Measurements from ENCODE around the gene SMC3. TPM values are rescaled to one million over a fixed set of nuclear protein-coding genes. Genes with fewer than 3 reads are reported as not detected.

The SMC3 gene
- total RNA-seq, 1 experiment from 2014 or later = 43.2 TPM

DNA sequence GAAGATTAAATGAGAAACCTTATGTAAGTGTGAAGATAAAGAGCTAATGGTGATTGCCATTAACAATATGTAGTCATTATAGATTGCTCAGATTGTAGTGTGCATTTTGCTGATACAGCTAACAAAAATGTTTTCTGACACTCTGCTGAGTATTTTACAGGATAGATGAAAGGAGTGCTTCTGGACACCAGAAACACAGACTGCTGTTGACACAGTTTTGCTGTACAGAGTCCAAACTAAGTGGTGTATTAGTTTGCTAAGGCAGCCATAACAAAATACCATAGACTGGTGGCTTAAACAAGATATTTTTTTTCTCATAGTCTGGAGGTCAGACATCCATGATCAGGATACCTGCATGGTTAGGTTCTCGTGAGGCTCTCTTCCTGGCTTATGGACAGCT lies 2.2 kb downstream of the SMC3 start:
- no peak overlapping the region for H3K27ac Mint-ChIP-seq (ENCODE audit: low read depth, unreplicated experiment)
- H3K4me3 Mint-ChIP-seq (ENCODE audit: unreplicated experiment) = peak overlapping the region; percentile 12
- no peak for DNase-seq (ENCODE audit: unreplicated experiment)
- intact Hi-C loops (cut with micrococcal nuclease) = no loop called here
- CTCF ChIA-PET = interaction anchor here (0.6 to 1.3 kb wide), 5 partner anchors 30 to 260 kb away, joined by 3 to 8 read pairs (median 4); no protein-coding TSS in a partner anchor
- POLR2A ChIA-PET = interaction anchor here (0.6 to 1.1 kb wide), 4 partner anchors 70 to 1266 kb away, joined by 3 read pairs; partner anchors contain the start of gene SMNDC1
- BruUV-seq (replicated peaks) = no TSS peak
- no peaks in the 10 kb centered on the region for H3K36me3 Mint-ChIP-seq (ENCODE audit: insufficient read depth, unreplicated experiment)
- H3K9me3 Mint-ChIP-seq (ENCODE audit: unreplicated experiment) = no peaks in the 10 kb centered on the region
- H3K4me1 Mint-ChIP-seq (ENCODE audit: insufficient read depth, unreplicated experiment) = peaks cover 30% of the 10 kb centered on the region
- TF ChIP-seq, protein P1, sequence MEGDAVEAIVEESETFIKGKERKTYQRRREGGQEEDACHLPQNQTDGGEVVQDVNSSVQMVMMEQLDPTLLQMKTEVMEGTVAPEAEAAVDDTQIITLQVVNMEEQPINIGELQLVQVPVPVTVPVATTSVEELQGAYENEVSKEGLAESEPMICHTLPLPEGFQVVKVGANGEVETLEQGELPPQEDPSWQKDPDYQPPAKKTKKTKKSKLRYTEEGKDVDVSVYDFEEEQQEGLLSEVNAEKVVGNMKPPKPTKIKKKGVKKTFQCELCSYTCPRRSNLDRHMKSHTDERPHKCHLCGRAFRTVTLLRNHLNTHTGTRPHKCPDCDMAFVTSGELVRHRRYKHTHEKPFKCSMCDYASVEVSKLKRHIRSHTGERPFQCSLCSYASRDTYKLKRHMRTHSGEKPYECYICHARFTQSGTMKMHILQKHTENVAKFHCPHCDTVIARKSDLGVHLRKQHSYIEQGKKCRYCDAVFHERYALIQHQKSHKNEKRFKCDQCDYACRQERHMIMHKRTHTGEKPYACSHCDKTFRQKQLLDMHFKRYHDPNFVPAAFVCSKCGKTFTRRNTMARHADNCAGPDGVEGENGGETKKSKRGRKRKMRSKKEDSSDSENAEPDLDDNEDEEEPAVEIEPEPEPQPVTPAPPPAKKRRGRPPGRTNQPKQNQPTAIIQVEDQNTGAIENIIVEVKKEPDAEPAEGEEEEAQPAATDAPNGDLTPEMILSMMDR (IDR thresholded peaks at IDR 0.05; ENCODE audit: unreplicated experiment) = no peak
- no peaks in the 10 kb centered on the region for H3K27me3 Mint-ChIP-seq (ENCODE audit: insufficient read depth, unreplicated experiment)

DNA sequence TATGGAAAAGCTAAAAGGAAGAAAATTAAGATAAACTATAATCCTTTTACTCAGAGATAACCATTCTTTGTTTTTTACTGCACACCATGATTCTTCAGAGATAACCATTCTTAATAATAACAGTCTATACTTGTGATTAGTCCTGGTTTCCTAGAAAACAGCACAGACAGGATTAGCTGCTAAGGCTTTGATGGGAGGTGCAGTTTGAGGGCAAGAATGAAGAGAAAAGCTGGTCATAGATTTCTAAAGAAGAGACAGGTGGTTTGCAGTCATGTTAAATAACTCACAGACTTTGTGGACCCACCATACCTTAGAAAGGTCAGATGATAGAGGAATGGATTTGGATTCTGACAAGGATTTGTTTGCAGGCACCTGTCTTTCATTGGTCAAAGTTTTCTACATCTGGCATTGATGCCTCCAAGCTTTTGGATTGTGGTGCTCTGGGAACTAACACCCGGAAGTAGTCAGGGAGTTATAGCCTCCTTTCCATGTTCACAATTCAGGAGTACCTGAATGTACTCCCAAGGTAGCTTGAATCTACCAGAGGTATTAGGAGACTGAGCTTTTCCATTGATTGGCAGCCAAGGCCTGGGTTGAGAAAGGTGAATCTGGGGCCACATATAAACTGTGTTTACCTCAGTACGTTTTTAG lies 3.7 kb downstream of the SMC3 start:
- peaks cover 36% of the 10 kb centered on the region for H3K4me1 Mint-ChIP-seq (ENCODE audit: insufficient read depth, unreplicated experiment)
- no TSS peak for BruUV-seq (replicated peaks)
- H3K27me3 Mint-ChIP-seq (ENCODE audit: insufficient read depth, unreplicated experiment) = no peaks in the 10 kb centered on the region
- peaks cover 2% of the 10 kb centered on the region for H3K36me3 Mint-ChIP-seq (ENCODE audit: insufficient read depth, unreplicated experiment)
- no peak overlapping the region for H3K27ac Mint-ChIP-seq (ENCODE audit: low read depth, unreplicated experiment)
- TF ChIP-seq, protein P1 (IDR thresholded peaks at IDR 0.05; ENCODE audit: unreplicated experiment) = no peak
- POLR2A ChIA-PET = interaction anchor here (0.6 to 1.5 kb wide), 4 partner anchors 32 to 360 kb away, joined by 3 to 4 read pairs (median 3); no protein-coding TSS in a partner anchor
- no peaks in the 10 kb centered on the region for H3K9me3 Mint-ChIP-seq (ENCODE audit: unreplicated experiment)
- intact Hi-C loops (cut with micrococcal nuclease) = no loop called here
- no peak for DNase-seq (ENCODE audit: unreplicated experiment)
- no peak overlapping the region for H3K4me3 Mint-ChIP-seq (ENCODE audit: unreplicated experiment)
- CTCF ChIA-PET = interaction anchor here (0.7 to 1.7 kb wide), 4 partner anchors 28 to 593 kb away, joined by 3 to 7 read pairs (median 4); no protein-coding TSS in a partner anchor

DNA sequence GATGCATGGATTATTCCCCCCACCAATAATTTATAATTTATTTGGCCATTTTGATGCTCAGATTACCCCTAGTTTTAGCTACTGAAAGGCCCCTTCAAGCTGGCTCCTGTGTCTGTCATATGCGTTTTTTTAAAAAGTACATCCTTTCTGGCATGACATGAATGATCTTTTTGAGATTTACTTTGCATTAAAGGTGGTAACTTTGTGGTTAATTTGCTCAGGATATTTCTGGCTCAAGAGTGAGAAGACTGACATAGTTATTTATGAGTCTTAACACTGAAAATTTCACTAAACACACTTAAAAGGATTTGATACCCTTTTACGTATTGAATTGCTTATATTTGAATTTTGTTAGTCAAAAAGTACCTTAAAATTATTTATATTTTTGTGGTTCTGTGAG lies 5.4 kb downstream of the SMC3 start:
- peaks cover 5% of the 10 kb centered on the region for H3K36me3 Mint-ChIP-seq (ENCODE audit: insufficient read depth, unreplicated experiment)
- CTCF ChIA-PET = interaction anchor here (1.1 kb wide), 1 partner anchor 13 kb away, joined by 3 read pairs; no protein-coding TSS in a partner anchor
- TF ChIP-seq, protein P1 (IDR thresholded peaks at IDR 0.05; ENCODE audit: unreplicated experiment) = no peak
- no peak overlapping the region for H3K4me3 Mint-ChIP-seq (ENCODE audit: unreplicated experiment)
- H3K27ac Mint-ChIP-seq (ENCODE audit: low read depth, unreplicated experiment) = no peak overlapping the region
- H3K4me1 Mint-ChIP-seq (ENCODE audit: insufficient read depth, unreplicated experiment) = peaks cover 40% of the 10 kb centered on the region
- DNase-seq (ENCODE audit: unreplicated experiment) = no peak
- POLR2A ChIA-PET = no interaction called here
- no TSS peak for BruUV-seq (replicated peaks)
- H3K27me3 Mint-ChIP-seq (ENCODE audit: insufficient read depth, unreplicated experiment) = no peaks in the 10 kb centered on the region
- intact Hi-C loops (cut with micrococcal nuclease) = no loop called here
- no peaks in the 10 kb centered on the region for H3K9me3 Mint-ChIP-seq (ENCODE audit: unreplicated experiment)

DNA sequence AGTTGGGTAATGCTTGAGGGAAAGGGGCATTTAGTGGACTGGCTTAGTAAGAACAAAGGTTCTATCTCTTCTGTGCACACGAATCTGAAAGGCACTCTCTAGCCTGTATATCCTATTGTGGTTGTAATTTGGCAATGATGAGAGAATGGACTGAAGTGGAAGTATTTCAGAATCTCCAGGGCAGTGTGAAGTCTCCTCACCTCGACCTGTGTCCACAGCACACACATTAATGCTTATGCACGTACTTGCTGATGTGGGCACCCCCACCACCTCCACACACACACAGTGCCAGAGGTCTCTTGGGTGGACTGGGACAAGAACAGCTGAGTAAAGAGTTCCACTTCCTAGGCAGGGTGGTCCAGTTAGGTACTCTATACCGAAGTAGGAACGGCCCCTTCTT lies 6.9 kb downstream of the SMC3 start:
- Mint-ChIP-seq H3K27me3 (ENCODE audit: insufficient read depth, unreplicated experiment) (no peaks in the 10 kb centered on the region), H3K4me1 (ENCODE audit: insufficient read depth, unreplicated experiment) (peaks cover 35% of the 10 kb centered on the region), H3K9me3 (ENCODE audit: unreplicated experiment) (no peaks in the 10 kb centered on the region), H3K27ac (ENCODE audit: low read depth, unreplicated experiment) (no peak overlapping the region), H3K36me3 (ENCODE audit: insufficient read depth, unreplicated experiment) (peaks cover 21% of the 10 kb centered on the region), H3K4me3 (ENCODE audit: unreplicated experiment) (no peak overlapping the region)
- no peak for DNase-seq (ENCODE audit: unreplicated experiment)
- intact Hi-C loops (cut with micrococcal nuclease) = no loop called here
- BruUV-seq (replicated peaks) = no TSS peak
- TF ChIP-seq, protein P1 (IDR thresholded peaks at IDR 0.05; ENCODE audit: unreplicated experiment) = no peak
- POLR2A ChIA-PET = interaction anchor here (0.8 to 1.7 kb wide), 3 partner anchors 215 to 343 kb away, joined by 3 to 7 read pairs (median 4); partner anchors contain the start of gene SMNDC1
- CTCF ChIA-PET = no interaction called here

Measured in MCF 10A (cell line).